Astrocyte (in vitro differentiated cells and primary cell): ENCODE results near the gene HSPG2. TPM values are rescaled to one million over a fixed set of nuclear protein-coding genes. Genes with fewer than 3 reads are reported as not detected.

Experiments
- DNase-seq: peaks from one replicate; pipeline ENCODE4 v3.0.0-alpha.2; 2010; ENCODE audit warnings: low read depth
- FAIRE-seq: peaks from 2 replicates; lab custom pipeline; 2011; peaks lifted over from hg19 to GRCh38; lab: Jason Lieb, UNC
- H2AFZ ChIP-seq: 2 replicates; pipeline ENCODE4 v1.6.0; 2012; ENCODE audit warnings: low read depth, low read length, inconsistent platforms
- H3K27ac ChIP-seq: 2 replicates; pipeline ENCODE4 v1.5.1; 2011; ENCODE audit warnings: low read depth, low read length, inconsistent platforms
- H3K27me3 ChIP-seq: 2 replicates; pipeline ENCODE4 v1.6.0; 2011; ENCODE audit warnings: low read length, inconsistent platforms; ENCODE audit not compliant: insufficient read depth
- H3K36me3 ChIP-seq: 2 replicates; pipeline ENCODE4 v1.5.1; 2011; ENCODE audit warnings: low read length, inconsistent platforms; ENCODE audit not compliant: insufficient read depth
- H3K4me1 ChIP-seq: 2 replicates; pipeline ENCODE4 v1.5.1; 2011; ENCODE audit warnings: low read length, inconsistent platforms; ENCODE audit not compliant: insufficient read depth
- H3K4me2 ChIP-seq: 2 replicates; pipeline ENCODE4 v1.6.0; 2012; ENCODE audit warnings: low read length, inconsistent platforms
- H3K4me3 ChIP-seq: 2 replicates; pipeline ENCODE4 v1.5.1; 2011; ENCODE audit warnings: low read depth, mild to moderate bottlenecking, low read length, inconsistent platforms; ENCODE audit not compliant: insufficient read depth
- H3K79me2 ChIP-seq: 2 replicates; pipeline ENCODE4 v1.6.0; 2012; ENCODE audit warnings: mild to moderate bottlenecking, low read length, inconsistent platforms; ENCODE audit not compliant: insufficient read depth
- H3K9ac ChIP-seq: 2 replicates; pipeline ENCODE4 v1.6.0; 2012; ENCODE audit warnings: mild to moderate bottlenecking, low read length, inconsistent platforms
- H3K9me3 ChIP-seq: 2 replicates; pipeline ENCODE4 v1.5.1; 2012; ENCODE audit warnings: low read depth, mild to moderate bottlenecking, low read length, inconsistent platforms; ENCODE audit not compliant: insufficient read depth
- H4K20me1 ChIP-seq: 2 replicates; pipeline ENCODE4 v1.6.0; 2012; ENCODE audit warnings: low read length, inconsistent platforms; ENCODE audit not compliant: insufficient read depth
- H3K27ac Mint-ChIP-seq: one replicate; pipeline ENCODE4 v1.8.0; 2021; ENCODE audit warnings: mild to moderate bottlenecking, mixed read lengths; ENCODE audit not compliant: unreplicated experiment
- H3K27me3 Mint-ChIP-seq: one replicate; pipeline ENCODE4 v1.8.0; 2021; ENCODE audit warnings: low read depth, mixed read lengths; ENCODE audit not compliant: unreplicated experiment
- H3K36me3 Mint-ChIP-seq: one replicate; pipeline ENCODE4 v1.8.0; 2021; ENCODE audit warnings: low read depth, mixed read lengths; ENCODE audit not compliant: unreplicated experiment
- H3K4me1 Mint-ChIP-seq: one replicate; pipeline ENCODE4 v1.8.0; 2021; ENCODE audit warnings: low read depth, mixed read lengths; ENCODE audit not compliant: unreplicated experiment
- H3K4me3 Mint-ChIP-seq: one replicate; pipeline ENCODE4 v1.8.0; 2021; ENCODE audit warnings: mild to moderate bottlenecking, moderate library complexity, mixed read lengths; ENCODE audit not compliant: unreplicated experiment
- H3K9me3 Mint-ChIP-seq: one replicate; pipeline ENCODE4 v1.8.0; 2021; ENCODE audit warnings: mild to moderate bottlenecking, mixed read lengths; ENCODE audit not compliant: unreplicated experiment
- CTCF ChIP-seq: IDR thresholded peaks from 2 replicates; pipeline ENCODE4 v1.5.1; 2011; ENCODE audit warnings: low read depth, mild to moderate bottlenecking, inconsistent platforms, low read length, moderate library complexity; ENCODE audit not compliant: insufficient read depth
- EZH2 ChIP-seq: IDR thresholded peaks from 2 replicates; pipeline ENCODE4 v1.6.1; 2012; ENCODE audit warnings: mild to moderate bottlenecking, low read length, inconsistent platforms; ENCODE audit not compliant: insufficient read depth
- total RNA-seq: library from RNA; stranded (reverse); gene quantifications from 2 replicates; pipeline ENCODE4 v1.2.1, GENCODE V29; 2021

Gene HSPG2
- total RNA-seq, 1 donor from 2014 or later: 249 TPM

- Histone ChIP-seq H3K27ac (no peak overlapping the region), H3K79me2 (peaks cover 41% of the 10 kb centered on the region), H3K36me3 (no peaks in the 10 kb centered on the region), H3K4me3 (no peak overlapping the region), H3K27me3 (no peaks in the 10 kb centered on the region), H3K4me1 (peaks cover 56% of the 10 kb centered on the region), H2AFZ (no peak overlapping the region), H3K9ac (no peak overlapping the region), H3K9me3 (no peaks in the 10 kb centered on the region), H3K4me2 (no peak overlapping the region), H4K20me1 (peaks cover 75% of the 10 kb centered on the region)
- peak overlapping the region; percentile 81 for H3K27ac Mint-ChIP-seq
- peaks cover 59% of the 10 kb centered on the region for H3K4me1 Mint-ChIP-seq
- peaks cover 14% of the 10 kb centered on the region for H3K36me3 Mint-ChIP-seq
- no peaks in the 10 kb centered on the region for H3K9me3 Mint-ChIP-seq
- no peaks in the 10 kb centered on the region for H3K27me3 Mint-ChIP-seq
- H3K4me3 Mint-ChIP-seq: no peak overlapping the region
- TF ChIP-seq EZH2 (no peak), CTCF (no peak)
- no peak for DNase-seq
- no peak for FAIRE-seq
Observed at GRCh38 chr1:21900766-21901472, 36.2 kb downstream of the HSPG2 start.

- Histone ChIP-seq H3K79me2 (peaks cover 38% of the 10 kb centered on the region), H2AFZ (no peak overlapping the region), H4K20me1 (peaks cover 81% of the 10 kb centered on the region), H3K4me2 (no peak overlapping the region), H3K27me3 (no peaks in the 10 kb centered on the region), H3K27ac (no peak overlapping the region), H3K4me3 (no peak overlapping the region), H3K36me3 (peaks cover 4% of the 10 kb centered on the region), H3K9me3 (no peaks in the 10 kb centered on the region), H3K4me1 (peaks cover 53% of the 10 kb centered on the region), H3K9ac (peak overlapping the region; percentile 35)
- Mint-ChIP-seq H3K36me3 (peaks cover 11% of the 10 kb centered on the region), H3K4me1 (peaks cover 55% of the 10 kb centered on the region), H3K27me3 (no peaks in the 10 kb centered on the region), H3K27ac (peak overlapping the region; percentile 81), H3K4me3 (no peak overlapping the region), H3K9me3 (no peaks in the 10 kb centered on the region)
- TF ChIP-seq EZH2 (no peak), CTCF (no peak)
- FAIRE-seq (no peak), DNase-seq (no peak)
Observed at GRCh38 chr1:21899987-21900386, 37.1 kb downstream of the HSPG2 start.

GRCh38 chr1:21899267-21899810 lies 37.8 kb downstream of the HSPG2 start:
- Histone ChIP-seq H3K4me1 (peaks cover 48% of the 10 kb centered on the region), H3K79me2 (peaks cover 33% of the 10 kb centered on the region), H3K4me3 (no peak overlapping the region), H3K9me3 (no peaks in the 10 kb centered on the region), H2AFZ (no peak overlapping the region), H3K4me2 (peak overlapping the region; percentile 38), H3K36me3 (peaks cover 8% of the 10 kb centered on the region), H3K27me3 (no peaks in the 10 kb centered on the region), H4K20me1 (peaks cover 81% of the 10 kb centered on the region), H3K9ac (no peak overlapping the region), H3K27ac (no peak overlapping the region)
- Mint-ChIP-seq H3K27ac (peak overlapping the region; percentile 51), H3K9me3 (no peaks in the 10 kb centered on the region), H3K36me3 (peaks cover 11% of the 10 kb centered on the region), H3K4me1 (peaks cover 52% of the 10 kb centered on the region), H3K27me3 (no peaks in the 10 kb centered on the region), H3K4me3 (peak overlapping the region; percentile 50)
- TF ChIP-seq EZH2 (no peak), CTCF (no peak)
- DNase-seq (no peak), FAIRE-seq (no peak)
